Uterus (tissue), 2 donors: ENCODE data around the gene PFN2.

Experiments
- CTCF ChIP-seq, 4 experiments: fragments of 200-600 bp in 2 of 4; fragments of 450-650 bp in 2 of 4; sonication (generic) in 2 of 4; IDR thresholded peaks; one replicate each; pipeline ENCODE4 v1.5.1; 2016 to 2019; ENCODE audit warnings: antibody characterized with exemption in 4 of 4, mild to moderate bottlenecking in 2 of 4, moderate library complexity in 1 of 4
- POLR2A ChIP-seq, 2 donors: fragments of 450-650 bp; IDR thresholded peaks; one replicate each; pipeline ENCODE4 v1.6.1; 2016; ENCODE audit warnings: antibody characterized with exemption in 2 of 2, mild to moderate bottlenecking in 1 of 2, moderate library complexity in 1 of 2

GRCh38 chr3:149949181-149949580, 21.5 kb downstream of the PFN2 start:
- no peak for TF ChIP-seq CTCF (IDR thresholded peaks at IDR 0.05)
- TF ChIP-seq POLR2A (IDR thresholded peaks at IDR 0.05), result no peak
